CD4-positive, alpha-beta T cell treated with Interleukin-6 for 4 hours (primary cell): ENCODE measurements around the gene SLC9A6.
"Not testable (repeated sequence)": the region's sequence is repeated elsewhere in the genome, so short reads cannot be mapped to it uniquely, and the experiment has no call there.

Source experiments
- DNase-seq: peaks from one replicate; pipeline ENCODE4 v3.0.0-alpha.2; 2020; ENCODE audit warnings: mixed read lengths

SLC9A6 gene

GRCh38 chrX:136064661-136065043 is 79.4 kb downstream of the SLC9A6 start:
- DNase-seq, result no peak

DNA sequence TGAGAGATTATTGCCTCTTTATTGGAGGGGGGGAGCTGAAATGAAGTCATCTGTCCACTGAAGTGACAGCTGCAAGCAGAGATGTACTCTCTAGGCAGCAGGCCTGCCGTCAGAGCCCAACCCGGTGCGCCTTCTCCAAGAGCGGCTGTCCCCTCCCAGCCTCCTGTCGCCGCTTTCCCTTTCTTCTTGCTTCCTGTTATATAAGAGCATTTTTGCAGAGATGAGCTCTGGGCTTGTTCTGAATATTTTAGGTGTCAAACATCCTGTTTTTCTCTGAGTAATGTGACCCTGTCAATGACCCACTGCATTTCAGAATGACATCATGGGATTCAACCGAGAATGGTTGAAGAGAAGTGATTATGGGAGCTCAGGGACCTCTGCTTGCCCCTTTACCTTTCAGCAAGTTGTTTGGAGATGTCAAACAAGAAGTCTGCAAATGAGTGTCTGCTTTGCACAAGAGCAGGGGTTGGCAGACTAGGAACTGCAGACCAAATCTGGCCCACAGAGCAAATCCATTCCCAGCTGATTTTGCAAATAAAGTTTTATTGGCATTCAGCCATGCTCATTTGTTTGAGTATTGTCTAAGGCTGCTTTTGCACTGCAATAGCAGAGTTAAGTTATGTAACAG is 79.9 kb downstream of the SLC9A6 start:
- DNase-seq, result peak; percentile 57

DNA sequence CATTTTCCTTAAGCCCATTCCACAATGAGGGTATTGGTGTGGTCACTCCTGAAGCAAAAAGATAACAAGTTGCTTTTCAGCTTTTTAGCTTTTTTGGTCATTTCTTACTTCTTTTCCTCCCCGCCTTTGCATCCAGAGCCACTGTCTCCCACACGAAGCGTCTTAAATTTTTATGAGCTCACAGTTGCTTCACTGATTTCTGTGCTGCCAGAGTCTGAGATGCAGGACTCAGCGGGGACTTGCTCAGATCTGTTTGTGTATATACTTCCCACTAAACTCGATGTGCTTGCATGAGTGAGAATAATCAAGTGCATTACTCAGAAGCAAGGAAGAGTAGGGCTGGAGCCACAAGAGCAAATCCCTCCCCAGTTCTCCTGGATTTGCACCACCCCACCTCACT is 81.9 kb downstream of the SLC9A6 start:
- no peak for DNase-seq

- no peak for DNase-seq
Measured at GRCh38 chrX:136067966-136068365, 82.7 kb downstream of the SLC9A6 start.

- DNase-seq, result no peak
Measured at GRCh38 chrX:136076942-136077341, 91.7 kb downstream of the SLC9A6 start.

DNA sequence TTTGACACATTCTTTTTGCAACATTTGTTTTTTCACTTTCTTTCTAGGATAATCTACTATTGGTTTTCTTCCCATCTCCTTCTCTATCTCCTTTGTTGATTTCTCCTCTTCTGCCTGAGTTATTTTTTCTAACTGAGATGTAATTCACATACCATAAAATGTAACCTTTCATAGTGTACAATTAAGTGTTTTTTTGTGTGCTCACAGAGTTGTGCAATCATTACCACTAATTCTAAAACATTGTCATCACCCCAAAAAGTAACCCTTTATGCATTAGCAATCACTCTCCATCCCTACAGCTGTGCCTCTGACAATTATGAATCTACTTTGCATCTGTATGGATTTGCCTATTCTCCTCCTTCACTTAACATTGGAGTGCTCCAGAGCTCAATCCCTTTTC is 95.5 kb downstream of the SLC9A6 start:
- no peak for DNase-seq

GRCh38 chrX:136086521-136086920 is 101.3 kb downstream of the SLC9A6 start:
- DNase-seq, result no peak

DNA sequence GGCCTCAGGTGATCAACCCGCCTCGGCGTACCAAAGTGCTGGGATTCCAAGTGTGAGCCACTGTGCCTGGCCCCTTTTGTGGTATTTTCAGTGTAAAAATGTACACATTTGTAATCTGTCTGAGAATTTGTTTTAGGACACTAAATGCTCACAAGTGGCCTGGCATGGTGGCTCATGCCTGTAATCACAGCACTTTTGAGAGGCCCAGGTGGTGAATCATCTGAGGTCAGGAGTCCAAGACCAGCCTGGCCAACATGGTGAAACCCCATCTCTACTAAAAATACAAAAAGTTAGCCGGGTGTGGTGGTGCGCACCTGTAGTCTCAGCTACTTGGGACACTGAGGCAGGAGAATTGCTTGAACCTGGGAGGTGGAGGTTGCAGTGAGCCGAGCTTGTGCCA is 106.7 kb downstream of the SLC9A6 start:
- DNase-seq, result not testable (repeated sequence)

DNA sequence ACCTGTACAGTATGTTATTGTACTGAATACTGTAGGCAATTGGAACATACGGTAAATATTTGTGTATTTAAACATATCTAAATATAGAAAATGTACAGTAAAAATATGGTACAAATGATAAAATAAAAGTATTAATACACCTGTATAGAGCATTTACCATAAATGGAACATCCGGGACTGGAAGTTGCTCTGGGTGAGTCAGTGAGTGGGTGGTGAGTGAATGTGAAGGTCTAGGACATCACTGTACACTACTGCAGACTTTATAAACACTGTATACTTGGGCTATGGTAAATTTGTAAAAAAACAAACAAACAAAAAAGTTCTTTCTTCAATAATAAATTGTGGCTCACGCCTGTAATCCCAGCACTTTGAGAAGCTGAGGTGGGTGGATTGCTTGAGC is 109.7 kb downstream of the SLC9A6 start:
- no peak for DNase-seq
